GM18520 (cell line): ENCODE results near the gene PYCR2.

Experiments used
- ATAC-seq: cut with Tn5 transposase; IDR thresholded peaks from one replicate; pipeline ENCODE4 v1.9.1; 2021; ENCODE audit not compliant: unreplicated experiment

The PYCR2 gene

GRCh38 chr1:225879521-225880221 is 44.4 kb downstream of the PYCR2 start:
- no peak for ATAC-seq

GRCh38 chr1:225878282-225878681 is 45.8 kb downstream of the PYCR2 start:
- ATAC-seq, result no peak

DNA sequence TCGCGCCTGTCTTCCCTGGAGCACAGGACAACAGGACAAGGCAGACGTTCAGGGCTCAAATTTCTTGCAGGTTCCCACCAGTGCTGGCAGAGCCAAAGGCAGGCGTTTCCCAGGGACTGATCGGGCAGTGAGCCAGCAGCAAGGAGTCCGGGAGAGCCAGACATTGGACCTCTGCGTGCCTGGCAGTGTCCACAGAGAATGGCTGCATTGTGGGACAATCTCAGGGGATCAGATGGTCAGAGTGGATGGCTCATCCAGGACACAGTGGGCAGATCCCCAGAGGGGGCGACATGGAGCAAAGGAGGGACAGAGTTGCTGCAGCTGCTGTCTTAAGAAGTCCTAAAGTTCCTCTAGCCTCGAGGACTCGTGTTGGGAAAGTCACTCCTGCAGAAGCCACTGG is 46.5 kb downstream of the PYCR2 start:
- no peak for ATAC-seq

DNA sequence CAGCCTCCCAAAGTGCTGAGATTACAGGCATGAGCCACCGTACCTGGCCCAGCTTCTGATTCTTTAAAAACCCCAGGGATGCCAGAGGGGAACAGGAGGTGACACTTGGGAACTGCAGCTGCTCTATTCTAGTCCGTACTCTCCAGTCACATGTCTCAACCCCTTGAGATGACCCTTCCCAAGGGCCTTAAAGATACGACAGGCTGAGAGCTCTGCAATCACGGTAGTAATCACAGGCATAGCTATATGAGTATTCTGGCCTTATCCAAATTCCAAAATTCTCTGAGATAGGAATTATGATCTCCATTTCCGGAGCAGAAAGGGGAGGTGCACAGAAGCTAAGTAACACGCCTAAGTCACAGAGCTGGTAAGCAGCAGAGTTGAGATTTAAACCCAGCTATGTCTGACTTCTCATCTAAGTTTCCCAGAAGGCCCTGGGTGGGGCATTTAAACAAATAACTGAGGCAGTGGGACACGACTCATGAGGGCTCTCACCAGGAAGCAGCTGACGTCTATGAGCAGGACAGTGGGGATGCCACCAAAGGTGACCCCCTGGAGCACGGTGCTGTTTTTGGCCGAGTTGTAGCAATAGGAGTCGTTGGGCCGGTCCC is 47.0 kb downstream of the PYCR2 start:
- no peak for ATAC-seq

DNA sequence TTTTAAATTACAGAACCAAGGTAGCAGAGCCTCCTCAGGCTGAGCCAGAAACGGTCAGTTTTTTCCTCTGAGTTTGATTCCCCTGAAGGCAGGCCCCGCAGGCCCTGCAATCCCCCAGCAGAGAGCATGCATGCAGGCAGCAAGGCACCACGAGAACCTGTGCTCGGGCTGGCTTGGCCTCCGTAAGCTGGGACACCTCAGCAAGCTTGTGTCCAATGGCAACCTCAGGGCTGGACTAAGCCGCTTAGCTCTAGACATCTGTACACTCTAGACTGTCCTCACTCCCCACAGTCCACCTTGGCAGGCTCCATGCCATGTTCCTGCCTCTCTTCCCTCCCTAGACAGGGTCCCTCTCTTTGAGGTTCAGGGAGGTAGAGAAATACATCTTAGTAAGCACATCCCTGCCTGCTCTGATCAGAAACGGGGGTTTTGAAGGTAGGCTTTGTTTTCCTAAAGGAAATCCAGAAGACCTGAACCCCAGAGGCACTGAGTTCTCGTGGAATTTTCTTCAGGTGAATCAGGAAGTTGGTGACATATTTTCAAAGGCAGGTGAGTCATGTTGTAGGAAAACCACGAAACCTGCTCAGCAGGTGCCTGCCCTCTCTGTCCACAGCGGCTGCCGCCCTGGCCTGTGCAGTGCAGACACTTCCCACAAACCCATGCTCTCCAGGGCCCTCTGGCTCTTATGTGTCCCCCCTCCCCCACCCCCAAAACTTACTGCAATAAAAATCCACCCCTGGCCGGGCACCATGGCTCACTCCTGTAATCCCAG is 48.8 kb downstream of the PYCR2 start:
- no peak for ATAC-seq

DNA sequence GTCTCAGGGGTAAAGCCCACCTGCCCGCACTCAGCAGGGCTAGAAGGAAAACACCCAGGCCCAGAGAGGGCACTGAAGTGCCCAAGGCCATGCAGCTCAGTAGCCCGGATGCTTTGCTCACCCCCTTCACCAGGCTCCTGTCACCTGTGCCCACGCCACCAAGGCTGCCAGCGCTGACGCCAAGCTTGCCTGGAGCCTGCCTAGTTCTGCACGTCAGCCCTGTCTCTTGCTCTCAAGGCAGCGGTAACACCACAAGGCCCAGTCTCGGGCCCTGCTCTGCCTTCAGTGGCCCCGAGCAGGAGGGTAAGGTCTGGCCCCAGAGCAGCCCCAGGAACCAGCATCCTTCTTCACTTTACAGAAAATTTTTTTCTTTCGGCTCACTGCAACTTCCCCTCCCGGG is 49.6 kb downstream of the PYCR2 start:
- ATAC-seq, result no peak

GRCh38 chr1:225873281-225873850 is 50.7 kb downstream of the PYCR2 start:
- ATAC-seq, result no peak

GRCh38 chr1:225872075-225872430 is 52.0 kb downstream of the PYCR2 start:
- ATAC-seq, result no peak

DNA sequence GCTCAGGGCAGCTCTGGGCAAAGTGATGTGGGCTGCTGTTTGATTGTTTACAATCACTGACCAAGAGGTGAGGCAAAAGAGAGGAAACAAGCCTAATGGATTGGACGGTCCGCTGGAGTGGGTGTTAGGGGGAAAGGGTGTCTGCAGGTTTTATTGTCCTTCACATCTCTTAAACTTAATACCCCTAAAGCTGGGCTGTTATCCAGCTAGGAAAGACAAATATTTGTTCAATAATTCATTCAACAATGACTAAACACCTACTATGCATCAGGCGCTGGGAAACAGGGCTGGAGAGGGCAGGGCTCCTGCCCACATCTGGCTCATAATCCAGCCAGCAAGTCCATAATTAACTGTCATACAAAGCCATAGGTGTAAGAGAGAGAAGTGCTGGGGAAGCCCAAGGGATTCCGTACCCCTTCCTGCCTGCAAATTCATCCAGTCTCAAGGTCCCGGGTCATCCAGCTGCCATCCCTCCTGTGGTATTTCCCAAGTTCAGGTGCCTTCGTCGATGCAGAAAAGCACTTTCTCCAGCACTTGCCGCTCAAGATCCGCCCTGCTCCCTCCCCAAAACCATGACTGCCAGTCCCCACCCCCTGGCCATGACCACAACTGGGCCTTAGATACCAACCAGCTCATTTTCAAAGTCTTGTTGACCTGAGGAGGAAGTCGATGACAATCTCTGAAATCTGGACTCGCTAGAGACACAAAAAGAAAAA is 52.5 kb downstream of the PYCR2 start:
- ATAC-seq, result no peak

GRCh38 chr1:225870911-225871310 is 53.1 kb downstream of the PYCR2 start:
- no peak for ATAC-seq
